GM21367 (cell line): ENCODE measurements around the gene ADAM19.

Source experiments
- ATAC-seq: cut with Tn5 transposase; IDR thresholded peaks from one replicate; pipeline ENCODE4 v1.9.1; 2021; ENCODE audit not compliant: unreplicated experiment

The ADAM19 gene

GRCh38 chr5:157563929-157564716, 11.5 kb downstream of the ADAM19 start:
- ATAC-seq, result no peak

GRCh38 chr5:157563373-157563928, 12.1 kb downstream of the ADAM19 start:
- ATAC-seq, result no peak

- ATAC-seq, result no peak
Observed at GRCh38 chr5:157562111-157562581, 13.4 kb downstream of the ADAM19 start.

GRCh38 chr5:157561110-157561509, 14.5 kb downstream of the ADAM19 start:
- no peak for ATAC-seq

GRCh38 chr5:157559301-157559700, 16.3 kb downstream of the ADAM19 start:
- ATAC-seq, result no peak

- ATAC-seq, result no peak
Observed at GRCh38 chr5:157558681-157559080, 16.9 kb downstream of the ADAM19 start.

GRCh38 chr5:157558041-157558595, 17.5 kb downstream of the ADAM19 start:
- ATAC-seq, result no peak

- ATAC-seq, result no peak
Observed at GRCh38 chr5:157556615-157557418, 18.8 kb downstream of the ADAM19 start.

GRCh38 chr5:157555037-157555640, 20.4 kb downstream of the ADAM19 start:
- ATAC-seq, result no peak

GRCh38 chr5:157554179-157555036, 21.2 kb downstream of the ADAM19 start:
- ATAC-seq, result no peak

- ATAC-seq, result no peak
Observed at GRCh38 chr5:157552650-157553049, 22.9 kb downstream of the ADAM19 start.

GRCh38 chr5:157550663-157551062, 24.9 kb downstream of the ADAM19 start:
- no peak for ATAC-seq

GRCh38 chr5:157549954-157550549, 25.5 kb downstream of the ADAM19 start:
- no peak for ATAC-seq

- ATAC-seq, result no peak
Observed at GRCh38 chr5:157549283-157549629, 26.3 kb downstream of the ADAM19 start.

- no peak for ATAC-seq
Observed at GRCh38 chr5:157548513-157549282, 26.9 kb downstream of the ADAM19 start.

- no peak for ATAC-seq
Observed at GRCh38 chr5:157547941-157548512, 27.5 kb downstream of the ADAM19 start.

- ATAC-seq, result no peak
Observed at GRCh38 chr5:157546456-157547100, 29.0 kb downstream of the ADAM19 start.

- ATAC-seq, result no peak
Observed at GRCh38 chr5:157545610-157546310, 29.8 kb downstream of the ADAM19 start.
